Activated CD4-positive, CD25-positive, alpha-beta regulatory T cell treated with anti-CD3 and anti-CD28 coated beads, Interleukin-2, amount 50 U/mL, for 16 hours (primary cell): ENCODE results near the gene DLX2.
A peak's percentile ranks its signal among the peaks of the same experiment; 100 is the strongest.

ENCODE experiments used
- DNase-seq: peaks from one replicate; pipeline ENCODE4 v3.0.0-alpha.2; 2020; ENCODE audit warnings: low read depth, low spot score

DLX2 gene

DNA sequence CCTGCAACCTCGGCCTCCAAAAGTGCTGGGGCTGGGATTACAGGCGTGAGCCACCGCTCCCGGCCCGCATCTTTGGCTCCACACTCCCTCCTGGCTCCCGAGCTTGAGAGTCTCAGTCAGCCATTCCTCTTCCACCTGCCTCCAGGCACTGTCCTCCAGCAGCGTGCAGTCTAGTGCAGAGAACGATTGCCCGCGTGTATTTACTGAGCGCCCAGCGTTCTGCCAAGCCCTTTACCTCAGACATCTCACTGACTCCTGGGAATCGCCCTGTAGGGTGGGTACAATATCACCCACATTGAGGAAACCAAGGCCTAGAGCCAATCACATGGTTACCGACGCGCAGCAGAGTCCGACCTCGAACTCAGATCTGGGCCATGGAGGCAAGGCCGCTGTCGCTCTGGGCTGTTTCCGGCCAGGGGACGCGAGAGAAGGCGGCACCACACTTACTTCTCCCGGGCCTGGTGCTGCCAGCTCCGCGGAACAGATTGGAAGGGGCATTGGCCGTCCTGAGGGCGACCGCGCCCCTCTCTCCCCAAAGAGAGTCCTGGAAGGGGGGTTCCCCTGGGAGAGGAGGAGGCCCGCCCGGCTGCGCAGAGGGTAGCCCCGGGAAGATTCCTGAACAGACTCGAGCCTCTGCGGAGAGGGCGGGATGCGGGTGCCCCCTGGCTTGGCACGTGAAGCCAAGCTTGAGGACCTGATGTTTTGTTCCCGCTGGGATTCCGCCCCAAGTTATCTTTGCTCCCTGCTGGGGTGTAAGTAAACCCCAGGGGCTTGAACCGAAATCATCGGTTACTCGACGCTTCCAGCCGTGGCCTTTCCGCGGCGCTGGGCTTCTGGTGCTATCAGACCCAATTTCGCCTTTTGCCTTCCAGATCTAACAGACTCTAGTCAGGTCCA lies 5.2 kb upstream of the DLX2 start:
- DNase-seq, result no peak

DNA sequence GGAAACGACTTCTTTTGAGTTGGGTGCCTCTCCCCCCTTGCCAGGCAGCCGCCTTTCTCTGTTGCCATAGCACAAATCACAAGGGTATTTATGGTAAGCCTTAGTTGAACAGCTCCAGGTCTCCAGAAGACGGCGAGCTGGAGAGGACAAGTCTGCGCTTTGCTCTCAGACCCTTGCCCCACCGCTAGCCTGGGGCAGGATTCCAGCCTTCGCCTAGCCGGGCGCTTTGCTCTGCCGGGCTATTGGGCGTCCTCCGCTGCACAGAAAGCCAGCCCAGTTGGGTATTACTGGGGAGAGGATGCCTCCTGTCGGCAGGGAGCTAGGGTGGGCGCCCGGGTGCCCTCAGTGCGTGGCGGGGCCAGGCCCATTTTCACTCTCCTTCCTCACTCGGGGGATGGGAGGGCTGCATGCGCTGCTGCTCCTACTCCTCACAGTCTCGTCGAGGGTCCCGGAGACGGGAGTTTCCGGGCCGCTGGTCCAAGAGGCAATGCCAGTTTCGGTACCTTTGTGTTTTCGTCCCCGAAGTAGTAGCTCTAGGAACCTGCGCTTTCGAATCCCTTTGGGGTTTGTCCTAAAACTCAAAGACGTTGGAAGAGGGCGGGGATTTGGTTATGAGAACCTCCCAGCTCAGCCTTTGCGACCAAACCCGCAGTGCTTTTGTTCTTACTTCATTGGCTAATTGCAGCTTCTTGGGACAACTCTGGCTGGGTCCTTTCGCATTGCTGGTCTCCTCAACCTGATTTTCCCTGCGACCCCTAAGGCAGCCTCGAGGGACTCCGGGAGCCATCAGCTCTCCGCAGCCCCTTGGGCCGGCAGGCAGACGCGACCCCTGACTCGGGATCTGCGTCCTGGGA lies 3.6 kb upstream of the DLX2 start:
- no peak for DNase-seq

DNA sequence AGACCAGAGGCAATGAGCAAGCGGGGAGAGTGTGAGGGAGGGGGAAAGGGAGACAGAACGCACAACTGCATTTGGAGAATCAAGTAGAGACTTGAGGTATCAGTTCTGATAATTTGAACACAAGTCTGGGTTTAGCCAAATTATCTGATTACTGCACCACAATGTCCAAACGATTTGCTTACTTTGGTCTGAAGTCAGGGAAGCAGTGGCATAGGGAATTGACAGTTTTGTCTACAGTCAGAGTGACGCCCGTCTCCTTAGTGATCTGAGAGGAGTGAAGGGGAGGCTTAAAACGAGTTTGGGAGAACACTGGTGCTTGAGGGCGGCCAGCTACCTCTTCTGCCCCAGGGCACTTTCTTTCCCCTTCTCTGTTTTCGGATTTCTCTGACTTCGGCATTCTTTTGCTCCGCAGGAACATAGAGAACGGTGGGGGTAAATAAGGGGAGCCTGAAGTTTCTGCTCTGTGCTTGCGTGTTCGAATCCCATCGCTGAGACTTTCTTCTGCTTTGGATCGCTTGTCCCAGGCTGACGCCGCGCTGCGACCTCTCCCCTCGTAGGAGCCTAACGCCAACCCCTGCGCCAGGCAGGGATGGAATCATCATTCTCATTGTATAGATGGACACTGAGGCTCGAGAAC lies 2.9 kb upstream of the DLX2 start:
- DNase-seq, result no peak

DNA sequence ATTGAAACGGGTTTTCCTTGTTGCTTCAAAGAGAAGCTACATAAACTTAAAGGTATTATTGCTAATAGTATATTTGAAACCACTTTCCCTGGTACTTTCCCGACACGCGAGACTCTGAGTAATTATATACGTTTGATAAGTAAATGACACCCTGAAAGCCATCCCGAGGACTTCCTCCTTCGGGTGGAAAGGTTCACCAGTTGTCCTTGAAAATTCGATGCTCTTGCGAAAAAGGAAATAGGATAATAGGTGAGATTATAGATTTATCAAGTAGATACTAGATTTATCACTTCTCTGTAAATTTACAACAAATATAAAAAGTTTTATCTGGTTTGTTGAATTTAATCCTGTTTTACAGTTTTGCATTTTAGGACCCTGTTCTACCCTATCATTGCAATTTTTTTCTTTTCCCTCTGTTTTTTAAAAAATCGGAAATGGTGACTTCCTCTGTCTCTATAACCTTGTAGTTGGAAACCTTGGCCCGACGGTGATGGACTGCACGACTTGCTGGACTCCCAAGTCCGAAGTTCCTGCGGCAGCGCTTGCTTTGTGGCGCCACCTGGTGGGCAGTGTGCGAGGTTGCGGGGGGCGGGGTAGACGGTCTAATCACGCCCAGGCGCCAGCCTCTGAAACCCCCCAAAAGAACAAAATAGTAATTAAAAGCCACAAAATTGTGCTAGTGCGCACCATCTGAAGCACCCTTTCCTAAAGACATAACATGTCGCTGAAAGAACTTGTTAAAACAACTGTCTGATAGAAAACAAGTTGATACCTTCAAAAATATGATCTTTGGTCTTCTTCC lies 972 bp upstream of the DLX2 start:
- peak; percentile 44 for DNase-seq

DNA sequence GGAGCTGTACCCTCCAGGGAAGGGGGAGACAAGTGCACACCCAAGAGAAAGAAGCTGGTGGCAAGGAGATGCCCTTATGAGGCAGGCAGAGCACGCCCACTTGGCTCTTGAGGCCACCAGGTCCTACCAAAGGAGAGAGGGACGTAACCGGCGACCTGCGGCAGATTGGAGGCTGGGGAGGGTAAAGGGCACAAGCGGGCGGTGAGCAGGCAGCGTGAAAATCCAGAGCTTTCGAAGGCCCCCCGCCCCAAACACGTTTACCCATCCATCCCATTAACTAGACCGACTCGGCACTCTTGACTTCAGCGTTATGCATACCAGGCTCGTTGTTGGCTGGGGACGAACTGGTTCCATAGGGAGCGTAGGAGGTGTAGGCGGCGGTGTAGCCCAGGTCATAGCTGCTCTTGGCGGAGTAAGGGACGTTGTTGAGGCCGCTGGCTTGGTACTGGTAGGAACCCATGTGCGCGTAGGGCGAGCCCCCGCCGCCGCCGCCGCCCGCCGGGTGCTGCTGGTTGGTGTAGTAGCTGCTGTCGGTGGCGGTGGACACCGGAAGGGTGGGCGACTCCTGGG lies 794 bp downstream of the DLX2 start:
- no peak for DNase-seq

DNA sequence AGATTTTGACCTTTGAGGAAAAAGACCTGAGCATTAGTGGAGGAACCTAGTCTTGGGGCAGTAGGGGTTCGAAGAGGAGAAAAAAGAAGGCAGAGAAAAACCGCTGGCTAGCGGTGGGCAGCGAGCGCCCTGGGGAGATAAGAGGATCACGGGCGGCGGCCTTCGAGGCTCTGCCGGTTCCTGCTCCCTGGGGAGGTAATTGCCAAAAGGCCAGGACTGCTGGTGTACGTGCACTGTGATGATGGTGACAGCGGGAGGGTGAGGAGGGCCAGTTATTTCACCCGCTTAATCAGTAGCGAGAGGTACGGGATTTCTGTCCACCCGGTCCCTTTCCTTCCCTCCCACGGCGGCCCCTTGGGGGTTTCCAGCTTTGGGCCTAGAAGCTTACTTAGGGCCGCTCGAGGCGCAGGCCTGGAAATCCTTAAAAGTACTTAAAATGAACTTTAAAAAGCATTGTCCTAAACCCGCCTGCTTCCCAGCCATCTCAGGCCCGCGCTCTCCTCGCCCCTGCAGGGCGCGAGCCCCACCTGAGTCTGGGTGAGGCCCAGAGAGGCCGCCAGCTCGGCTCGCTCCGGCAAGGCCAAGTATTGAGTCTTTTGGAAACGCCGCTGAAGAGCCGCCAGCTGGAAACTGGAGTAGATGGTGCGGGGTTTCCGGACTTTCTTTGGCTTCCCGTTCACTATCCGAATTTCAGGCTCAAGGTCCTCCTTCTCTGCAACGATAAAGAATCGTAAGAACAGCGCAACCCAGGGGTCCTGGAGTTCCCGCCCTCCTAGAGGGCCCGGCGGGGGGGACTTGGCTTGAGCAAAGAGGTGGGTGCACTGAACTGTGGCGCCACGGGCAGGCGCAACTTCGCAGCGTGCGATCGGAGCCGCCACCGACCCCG lies 1.5 kb downstream of the DLX2 start:
- DNase-seq, result no peak

- DNase-seq, result no peak
Observed at GRCh38 chr2:172100080-172100934, 2.4 kb downstream of the DLX2 start.

- DNase-seq, result no peak
Observed at GRCh38 chr2:172099472-172100079, 3.1 kb downstream of the DLX2 start.

GRCh38 chr2:172098650-172099471 lies 3.8 kb downstream of the DLX2 start:
- DNase-seq, result no peak

DNA sequence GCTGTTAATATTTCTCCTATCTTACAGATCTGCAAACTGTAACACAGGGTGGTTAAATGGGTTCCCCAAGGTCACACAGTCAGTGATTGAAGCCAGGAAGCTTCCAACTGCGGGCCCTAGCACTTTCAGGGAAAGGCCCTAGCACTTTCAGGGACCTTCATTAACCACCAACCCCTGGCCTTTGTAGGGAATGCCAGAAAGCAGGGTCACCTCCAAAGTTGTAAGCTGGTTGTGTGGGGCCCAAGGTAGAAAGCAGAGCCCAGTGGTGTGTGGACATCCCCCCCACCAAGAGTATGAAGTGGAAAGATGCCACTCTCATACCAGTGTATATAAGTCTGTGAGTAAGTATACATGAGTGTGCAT lies 4.4 kb downstream of the DLX2 start:
- DNase-seq, result no peak

GRCh38 chr2:172097557-172098131 lies 5.1 kb downstream of the DLX2 start:
- DNase-seq, result no peak

GRCh38 chr2:172096626-172097547 lies 5.8 kb downstream of the DLX2 start:
- DNase-seq, result no peak

- no peak for DNase-seq
Observed at GRCh38 chr2:172095905-172096625, 6.6 kb downstream of the DLX2 start.

GRCh38 chr2:172095146-172095904 lies 7.4 kb downstream of the DLX2 start:
- DNase-seq, result peak; percentile 42
